EH (cell line): ENCODE results near the gene BBOX1.
A peak's percentile ranks its signal among the peaks of the same experiment; 100 is the strongest.

Experiments used
- DNase-seq: peaks from one replicate; pipeline ENCODE4 v3.0.0-alpha.2; 2015; ENCODE audit warnings: low read depth

Gene BBOX1

DNA sequence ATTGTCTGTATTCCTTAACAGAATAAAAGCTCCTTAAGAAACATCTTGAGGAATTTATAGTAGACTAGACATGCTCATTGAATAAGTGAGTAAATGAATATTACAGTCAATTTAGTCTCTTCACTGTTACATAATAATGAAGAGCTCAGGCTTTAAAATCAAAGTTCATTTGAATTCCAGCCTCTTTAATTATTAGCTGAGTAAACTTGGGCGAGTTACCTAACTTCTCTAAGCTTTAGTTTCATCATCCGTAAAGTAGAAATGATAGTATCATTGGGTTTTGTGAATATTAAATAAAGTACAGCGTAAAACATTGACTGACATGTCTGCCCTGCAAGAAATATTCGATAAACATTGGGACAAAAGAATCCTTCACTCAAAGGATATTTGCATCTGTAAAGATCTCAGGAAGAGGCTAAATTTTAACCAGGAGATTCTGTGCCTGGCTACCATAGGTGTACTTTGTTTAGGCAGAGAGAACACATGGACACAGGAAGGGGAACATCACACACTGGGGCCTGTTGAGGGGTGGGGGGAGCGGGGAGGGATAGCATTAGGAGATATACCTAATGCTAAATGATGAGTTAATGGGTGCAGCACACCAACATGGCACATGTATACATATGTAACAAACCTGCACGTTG is 15.2 kb upstream of the BBOX1 start:
- DNase-seq = no peak

DNA sequence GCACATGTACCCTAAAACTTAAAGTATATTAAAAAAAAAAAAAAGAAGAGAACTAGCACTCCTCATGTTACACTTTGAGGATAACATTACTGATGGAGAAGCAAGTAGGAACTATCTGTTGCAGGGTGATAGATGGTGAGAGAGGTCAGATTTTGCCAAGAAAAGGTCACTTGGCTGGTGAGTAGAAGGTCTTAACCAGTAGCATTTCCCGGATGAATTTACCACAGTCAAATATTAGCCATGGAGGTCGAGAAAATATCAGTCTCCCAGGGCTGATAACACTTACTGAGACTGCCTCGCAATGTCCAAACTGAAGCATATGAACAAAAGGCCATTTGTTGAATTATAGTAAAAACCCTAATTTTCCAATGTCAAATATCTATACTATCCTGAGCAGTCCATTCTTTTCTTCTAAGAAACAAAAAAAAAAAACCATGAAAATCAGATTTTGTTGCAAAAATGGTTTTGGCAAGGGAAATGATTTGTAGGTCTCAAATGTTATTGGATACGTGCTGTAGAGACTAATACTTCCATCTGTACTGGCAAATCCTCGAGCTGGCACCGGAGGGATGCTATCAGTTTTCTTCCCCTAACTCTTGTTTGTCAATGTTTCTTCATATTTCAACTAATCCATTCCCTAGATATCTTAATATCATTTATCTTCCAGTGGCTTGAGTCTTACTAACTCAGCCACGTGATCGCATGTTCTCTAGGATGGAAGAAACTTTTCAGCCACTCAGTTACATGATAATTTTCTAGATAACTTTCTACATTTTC is 14.5 kb upstream of the BBOX1 start:
- no peak for DNase-seq

DNA sequence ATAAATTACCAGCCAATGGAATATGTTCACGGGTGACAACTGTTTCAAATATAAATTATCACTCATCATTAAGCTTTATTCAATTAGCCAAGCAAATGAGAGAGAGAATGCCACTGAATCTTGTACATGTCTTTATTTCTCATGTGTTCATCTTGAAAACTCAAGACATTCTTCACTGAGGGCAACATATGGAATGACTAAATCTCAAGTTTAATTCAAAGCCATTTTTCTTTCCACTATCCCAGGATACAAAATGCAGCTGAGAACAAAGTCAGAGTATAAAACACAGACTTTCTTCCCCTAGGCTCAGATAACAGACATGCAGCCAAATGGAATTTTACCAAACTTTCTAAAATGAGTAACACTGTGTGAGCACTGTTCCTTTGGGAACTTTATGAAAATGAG is 12.1 kb upstream of the BBOX1 start:
- no peak for DNase-seq

DNA sequence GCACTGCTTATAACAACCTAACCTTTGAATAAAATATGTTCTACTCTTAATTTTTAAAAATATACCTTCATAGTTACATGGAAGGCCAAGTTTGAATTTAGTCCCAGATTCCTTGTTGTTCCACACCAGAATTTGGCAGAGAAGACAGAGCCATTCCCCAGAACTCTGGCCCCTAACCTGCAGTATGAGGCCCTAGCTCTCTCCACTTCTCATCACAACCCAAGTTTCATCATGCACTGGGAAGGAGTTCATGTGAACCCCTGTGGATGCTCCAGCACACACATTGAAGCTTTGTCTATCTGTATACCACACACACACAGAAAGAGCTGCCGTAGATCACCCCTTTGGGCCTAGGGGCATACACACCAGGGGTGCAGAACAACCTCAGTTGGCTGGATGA is 10.6 kb upstream of the BBOX1 start:
- DNase-seq = no peak

DNA sequence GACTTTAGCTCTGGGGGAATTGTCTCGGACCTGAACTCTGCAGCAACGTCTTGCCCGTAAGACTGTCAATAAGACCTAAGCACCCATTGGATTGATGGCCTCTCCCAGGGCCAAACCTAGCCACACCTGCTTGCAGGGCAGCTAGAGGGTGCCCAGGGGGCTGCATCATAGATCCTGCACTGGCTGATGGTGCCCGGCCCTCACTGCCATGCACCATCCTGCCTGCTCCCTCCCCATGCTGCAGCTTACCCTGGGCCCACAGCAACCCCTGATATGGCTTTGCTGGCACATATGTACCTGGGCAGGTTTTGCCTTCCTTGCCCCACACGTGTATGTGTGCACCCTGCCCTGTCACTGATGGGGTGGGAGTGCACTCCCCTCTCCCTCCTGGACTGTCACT is 8.9 kb upstream of the BBOX1 start:
- DNase-seq = no peak

DNA sequence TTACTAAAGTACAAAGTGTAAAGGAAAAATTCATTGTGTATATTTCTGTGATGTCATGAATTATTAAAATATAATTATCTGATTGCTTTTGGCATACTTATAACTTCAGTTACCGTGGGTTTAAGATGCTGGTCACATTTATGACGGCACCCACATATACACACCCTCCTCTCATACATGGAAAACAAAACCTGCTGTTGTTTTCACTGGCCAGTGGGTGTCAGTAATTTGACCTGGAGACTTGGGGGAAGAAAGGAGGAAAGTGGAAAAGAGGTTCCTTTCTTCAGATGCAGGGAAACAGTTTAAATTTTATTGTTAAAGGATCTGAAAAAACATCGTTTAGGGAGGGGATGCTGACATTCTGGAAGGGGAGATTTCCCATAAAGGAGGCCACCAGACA is 742 bp upstream of the BBOX1 start:
- no peak for DNase-seq

DNA sequence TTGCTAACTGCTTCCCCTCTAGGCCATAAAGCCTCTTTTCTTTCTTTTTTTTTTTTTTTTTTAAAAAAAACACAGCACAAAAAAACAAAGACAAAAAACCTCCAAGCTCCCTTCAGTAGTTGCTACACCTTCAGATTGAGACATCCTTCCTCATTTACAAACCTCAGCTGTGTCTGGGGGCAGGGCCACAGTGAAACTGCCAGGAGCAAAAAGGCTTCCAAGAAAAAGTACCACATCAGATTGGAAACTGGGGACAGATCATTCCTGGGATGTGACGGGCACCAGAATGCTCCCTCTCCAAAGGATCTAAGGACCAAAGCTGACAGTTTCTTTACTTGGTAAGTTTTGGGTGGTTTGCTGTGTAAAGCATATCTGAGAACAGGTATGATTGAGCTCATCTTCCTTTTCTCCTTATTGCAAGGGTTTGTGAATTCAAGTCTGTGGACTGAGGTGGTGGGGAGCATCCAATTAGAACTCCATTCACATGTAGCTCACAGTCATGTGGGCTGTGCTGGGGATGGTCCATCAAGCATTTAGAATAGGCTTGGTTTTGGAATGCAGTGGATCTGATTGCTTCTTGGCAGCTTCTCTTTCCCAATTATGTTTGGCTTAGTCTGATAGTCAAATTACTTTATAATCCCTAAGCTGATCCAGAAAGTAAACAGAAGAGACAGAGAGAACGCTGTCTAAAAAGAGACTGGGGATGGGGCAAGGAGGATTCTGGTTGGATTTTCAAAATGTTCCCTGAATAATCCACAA is 705 bp downstream of the BBOX1 start:
- DNase-seq = no peak

DNA sequence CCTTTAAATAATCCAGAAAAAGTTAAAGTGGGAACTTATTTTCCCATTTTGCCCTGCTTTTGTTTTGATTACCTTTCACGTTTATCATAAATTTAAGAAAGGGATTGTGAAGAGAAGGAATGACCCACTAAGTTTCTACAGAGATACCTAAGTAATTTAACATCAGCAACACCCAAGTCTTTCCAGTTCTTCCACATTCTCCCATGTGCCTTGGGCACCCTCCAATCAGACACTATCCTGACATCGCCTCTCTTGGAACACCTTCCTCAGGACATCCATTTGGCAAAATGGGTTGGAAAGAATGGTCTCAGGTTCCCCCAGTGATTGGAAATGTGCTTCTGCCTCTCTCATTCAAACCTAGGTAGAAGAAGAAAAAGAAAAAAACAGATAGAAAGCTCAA is 6.3 kb downstream of the BBOX1 start:
- no peak for DNase-seq

DNA sequence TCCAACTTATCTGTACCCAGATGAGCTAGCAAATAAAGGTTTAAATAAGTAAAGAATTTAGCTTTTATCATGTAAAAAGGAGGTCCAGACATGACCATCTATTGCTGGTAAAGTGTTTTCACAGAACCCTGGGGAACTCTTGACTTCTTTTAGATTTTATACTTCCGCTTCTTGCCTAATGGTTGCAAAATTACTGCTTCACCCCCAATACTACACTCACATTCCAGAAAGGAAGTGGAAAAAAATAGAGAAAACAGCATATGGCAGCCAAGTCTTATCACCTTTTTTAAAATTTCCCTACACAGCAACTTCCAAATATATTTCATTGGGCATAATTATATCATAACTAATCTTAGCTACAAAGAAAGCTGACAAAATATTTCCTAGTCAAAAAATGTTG is 12.1 kb downstream of the BBOX1 start:
- no peak for DNase-seq

DNA sequence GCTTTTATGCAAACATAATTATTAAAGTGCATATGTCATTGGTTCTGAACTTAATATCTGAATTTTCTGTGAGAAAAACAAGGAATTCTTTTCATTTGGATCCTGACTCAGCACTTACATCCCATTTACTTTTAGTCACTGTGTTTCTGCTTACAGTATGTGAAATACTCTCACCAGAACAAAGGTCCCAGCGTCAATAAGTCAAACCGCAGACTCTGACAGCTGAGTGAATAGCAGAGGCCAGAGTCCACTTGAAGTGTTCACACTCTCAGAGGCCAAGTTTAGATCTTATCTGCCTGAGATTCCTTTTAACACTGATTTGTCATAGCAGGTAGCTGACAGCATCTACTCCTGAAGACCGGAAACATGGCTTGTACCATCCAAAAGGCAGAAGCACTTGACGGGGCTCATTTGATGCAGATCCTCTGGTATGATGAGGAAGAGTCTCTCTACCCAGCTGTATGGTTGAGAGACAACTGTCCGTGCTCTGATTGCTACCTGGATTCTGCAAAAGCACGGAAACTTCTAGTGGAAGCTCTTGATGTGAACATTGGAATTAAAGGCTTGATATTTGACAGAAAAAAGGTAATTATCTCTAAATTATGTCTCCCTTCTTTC is 14.6 kb downstream of the BBOX1 start:
- peak; percentile 31 for DNase-seq

DNA sequence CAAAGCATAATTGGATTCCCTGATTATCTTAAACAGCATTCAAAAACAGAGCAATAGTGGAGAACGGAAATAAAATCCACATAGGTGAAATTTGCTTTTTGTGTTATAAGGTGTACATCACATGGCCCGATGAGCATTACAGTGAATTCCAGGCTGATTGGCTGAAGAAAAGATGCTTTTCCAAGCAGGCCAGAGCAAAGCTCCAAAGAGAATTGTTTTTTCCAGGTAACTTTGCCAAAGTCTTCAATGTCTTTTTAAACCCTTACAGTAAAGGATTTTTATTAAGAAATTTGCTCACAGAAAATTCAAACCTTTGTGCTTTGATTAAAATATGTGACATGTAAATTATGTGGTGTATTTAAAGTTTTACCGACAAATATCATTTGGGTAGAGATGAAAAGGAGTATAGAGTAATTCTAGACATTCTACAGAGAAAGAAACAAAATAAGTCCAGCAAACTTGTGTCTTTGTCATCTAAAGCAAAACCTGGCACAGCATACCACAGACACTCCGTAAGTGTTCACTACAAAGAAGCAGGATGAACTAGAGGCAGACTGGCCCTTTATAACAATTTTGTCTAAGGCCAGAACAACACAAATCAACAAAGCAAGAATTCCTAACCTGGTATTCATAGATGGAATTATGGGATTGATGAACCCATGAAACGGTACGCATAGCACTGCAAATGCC is 16.6 kb downstream of the BBOX1 start:
- DNase-seq = no peak

DNA sequence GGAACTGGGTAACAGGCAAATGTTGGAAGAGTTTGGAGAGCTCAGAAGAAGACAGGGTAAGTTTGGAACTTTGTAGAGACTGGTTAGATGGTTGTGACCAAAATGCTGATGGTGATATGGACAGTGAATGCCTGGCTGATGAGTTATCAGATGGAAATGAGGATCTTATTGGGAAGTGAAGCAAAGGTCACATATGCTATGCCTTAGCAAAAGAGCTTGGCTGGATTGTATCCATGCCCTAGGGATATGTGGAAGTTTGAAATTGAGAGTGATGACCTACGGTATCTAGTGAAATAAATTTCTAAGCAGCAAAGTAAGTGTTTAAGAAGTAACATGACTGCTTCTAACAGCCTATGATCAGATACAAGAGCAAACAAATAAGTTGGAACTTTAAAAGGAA is 17.8 kb downstream of the BBOX1 start:
- peak; percentile 91 for DNase-seq

DNA sequence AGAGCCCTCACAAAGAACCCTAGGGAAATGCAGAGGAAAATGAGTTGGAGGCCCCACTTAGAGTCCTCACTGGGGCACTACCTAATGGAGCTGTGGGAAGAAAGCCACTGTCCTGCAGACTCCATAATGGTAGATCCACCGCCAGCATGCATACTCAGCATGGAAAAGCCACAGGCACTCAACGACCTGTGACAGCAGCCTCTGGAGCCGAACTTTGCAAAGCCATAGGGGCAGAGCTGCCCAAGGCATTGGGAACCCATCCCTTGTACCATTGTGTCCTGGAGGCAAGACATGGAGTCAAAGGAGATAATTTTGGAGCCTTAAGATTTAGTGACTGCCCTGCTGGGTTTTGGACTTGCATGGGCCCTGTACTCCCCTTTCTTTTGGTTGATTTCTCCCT is 18.8 kb downstream of the BBOX1 start:
- DNase-seq = no peak

DNA sequence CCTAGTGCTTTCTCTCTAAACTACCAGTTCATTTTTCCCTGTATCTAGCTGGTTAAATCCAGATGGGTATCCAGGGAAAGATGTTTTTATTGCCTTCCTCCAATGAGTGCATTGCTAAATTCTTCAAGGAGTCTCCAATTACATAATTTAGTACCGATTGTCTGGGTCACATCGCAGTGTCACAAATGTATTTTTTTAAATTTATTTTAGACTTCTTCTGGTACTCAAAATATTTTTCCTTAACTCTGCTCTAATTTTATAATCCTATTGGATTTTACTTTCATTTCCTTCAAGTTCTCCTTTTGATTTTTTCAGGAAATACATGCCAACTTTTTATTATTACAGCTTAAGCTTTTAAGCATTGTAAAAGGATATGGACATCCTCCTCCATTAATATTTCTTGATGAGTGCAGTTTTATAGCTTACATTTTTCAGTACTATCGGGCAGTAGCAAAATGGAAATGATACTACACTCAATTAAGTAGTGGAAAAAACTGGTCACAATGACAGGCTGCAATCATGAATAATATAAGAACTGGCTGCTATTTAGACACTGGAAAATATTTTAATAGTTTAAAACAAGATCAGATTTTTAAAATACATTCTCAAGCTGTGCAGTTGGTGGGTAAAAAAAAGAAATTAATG is 20.3 kb downstream of the BBOX1 start:
- DNase-seq = no peak

DNA sequence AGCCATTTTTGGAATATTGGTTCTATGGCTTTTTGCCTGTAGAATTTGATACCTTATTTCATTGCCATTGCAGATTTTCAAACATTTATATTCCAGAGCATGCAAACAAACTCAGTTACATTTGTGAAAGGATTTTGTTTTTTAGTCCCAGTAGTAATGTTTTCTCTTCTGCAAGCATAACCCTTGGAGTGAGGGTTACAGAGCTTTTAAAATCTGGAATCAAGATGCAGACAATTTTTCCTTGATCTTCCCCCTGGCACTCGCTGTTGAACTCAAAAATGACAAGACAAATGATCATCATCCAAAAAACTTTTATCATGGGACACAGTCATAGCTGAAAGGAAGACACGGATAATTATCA is 20.8 kb downstream of the BBOX1 start:
- DNase-seq = no peak

DNA sequence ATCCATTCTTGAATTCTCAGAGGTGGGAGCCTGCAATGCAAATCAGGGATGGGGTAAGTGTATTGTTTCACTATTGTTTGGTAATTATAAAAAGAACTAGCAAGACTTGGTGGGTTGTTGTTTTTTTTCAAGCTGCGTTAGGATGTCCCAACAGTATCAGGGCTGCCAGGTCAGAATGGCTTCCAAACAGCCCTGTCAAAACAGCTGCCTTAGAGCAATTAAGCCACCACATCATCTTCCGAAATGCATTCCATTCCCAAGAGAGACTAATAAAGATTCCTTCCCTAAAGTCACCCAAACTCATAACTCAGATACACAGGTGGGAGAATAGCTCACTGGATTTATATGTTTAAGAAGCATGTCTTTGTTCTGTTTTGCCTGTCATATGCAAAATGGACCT is 23.5 kb downstream of the BBOX1 start:
- peak; percentile 45 for DNase-seq

DNA sequence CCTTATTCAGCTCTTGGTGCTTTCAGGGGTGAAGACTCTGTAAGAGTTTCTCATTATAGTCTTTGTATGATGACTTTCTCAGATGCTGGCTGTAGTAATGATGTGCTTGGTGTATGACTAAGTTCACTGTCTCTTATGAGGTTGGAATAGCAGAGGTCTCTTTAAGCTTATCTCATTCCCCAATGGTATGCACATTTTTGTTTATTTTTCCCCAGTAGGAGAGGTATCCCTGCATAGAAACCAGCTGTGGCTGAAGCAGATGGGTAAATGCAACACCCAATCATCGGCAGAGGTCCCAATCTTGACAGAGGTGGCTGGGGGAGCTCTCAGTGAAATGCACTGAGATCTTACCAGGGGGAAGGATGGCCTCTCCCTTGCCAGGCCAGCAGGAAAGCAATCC is 34.6 kb downstream of the BBOX1 start:
- peak; percentile 57 for DNase-seq

DNA sequence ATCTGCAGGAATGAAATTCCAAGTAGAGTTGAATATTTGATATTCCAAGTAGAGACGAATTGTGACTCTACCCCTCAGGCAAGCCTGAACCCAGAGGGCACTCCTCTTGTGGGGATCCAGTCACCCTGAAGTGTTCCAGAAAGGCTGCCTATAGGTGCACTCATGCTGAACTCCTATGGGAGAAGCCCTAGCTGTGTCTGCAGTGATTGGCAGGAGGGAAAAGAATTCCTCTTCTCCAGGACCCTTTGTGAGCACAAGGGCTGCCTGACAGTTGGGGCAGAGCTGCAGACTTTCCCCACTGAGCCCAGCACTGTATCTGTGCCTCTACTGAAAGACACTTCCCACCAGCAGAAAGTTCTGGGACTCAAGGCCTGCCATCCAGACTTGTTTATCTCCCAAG is 35.0 kb downstream of the BBOX1 start:
- no peak for DNase-seq

DNA sequence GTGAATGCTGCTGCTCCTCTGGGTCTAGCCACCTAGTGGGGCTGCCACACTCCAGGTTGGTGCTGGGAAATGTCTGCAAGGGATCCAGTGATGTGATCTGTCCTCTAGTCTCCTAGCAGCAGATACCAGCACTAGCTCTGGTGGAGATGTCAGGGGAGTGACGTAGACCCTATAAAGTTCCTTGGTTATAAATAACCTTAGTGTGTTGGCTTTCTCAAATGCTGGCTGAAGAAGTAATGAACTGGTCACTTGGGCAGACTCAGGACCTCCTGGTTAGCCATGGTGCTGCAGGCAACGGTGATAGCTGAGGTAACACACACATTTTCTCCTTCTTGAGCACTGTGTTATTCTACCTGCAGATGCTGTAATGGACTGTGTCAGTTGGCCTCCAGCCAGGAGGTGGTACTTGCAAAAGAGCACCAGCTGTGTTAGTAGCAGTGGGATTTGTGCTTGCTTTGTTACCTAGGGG is 35.5 kb downstream of the BBOX1 start:
- peak; percentile 43 for DNase-seq

DNA sequence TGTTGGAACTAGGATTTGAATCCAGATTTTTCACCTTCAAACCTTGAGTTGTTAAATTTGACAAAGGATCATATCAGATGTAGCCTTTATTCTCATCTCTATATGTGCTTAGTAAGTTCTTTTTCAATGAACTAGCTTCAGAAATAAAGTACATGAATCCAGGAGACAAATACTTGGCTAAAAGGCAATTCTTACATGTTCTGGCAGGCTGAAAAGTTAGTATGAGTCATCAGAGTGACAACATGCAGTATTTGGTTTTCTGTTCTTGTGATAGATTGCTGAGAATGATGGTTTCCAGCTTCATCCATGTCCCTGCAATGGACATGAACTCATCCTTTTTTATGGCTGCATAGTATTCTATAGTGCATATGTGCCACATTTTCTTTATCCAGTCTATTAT is 40.4 kb downstream of the BBOX1 start:
- peak; percentile 20 for DNase-seq

DNA sequence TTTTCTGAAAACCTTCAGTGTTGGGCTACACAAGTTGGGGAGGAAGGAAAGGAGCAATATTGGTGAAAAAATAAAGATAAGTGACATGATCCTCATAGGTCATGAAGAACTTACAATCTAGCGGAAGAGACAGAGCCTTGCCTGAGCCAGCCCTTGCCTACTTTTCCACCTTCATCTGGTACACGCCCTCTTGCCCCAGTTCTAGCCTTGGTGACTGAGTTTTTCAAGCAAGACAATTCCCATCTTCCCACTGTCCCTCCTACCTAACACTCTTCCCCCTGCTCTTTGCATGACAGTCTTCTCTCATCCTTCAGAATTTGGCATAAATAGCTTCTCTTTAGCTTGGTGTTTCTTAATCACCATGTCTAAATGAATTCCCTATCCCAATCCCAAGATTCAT is 42.6 kb downstream of the BBOX1 start:
- DNase-seq = no peak

DNA sequence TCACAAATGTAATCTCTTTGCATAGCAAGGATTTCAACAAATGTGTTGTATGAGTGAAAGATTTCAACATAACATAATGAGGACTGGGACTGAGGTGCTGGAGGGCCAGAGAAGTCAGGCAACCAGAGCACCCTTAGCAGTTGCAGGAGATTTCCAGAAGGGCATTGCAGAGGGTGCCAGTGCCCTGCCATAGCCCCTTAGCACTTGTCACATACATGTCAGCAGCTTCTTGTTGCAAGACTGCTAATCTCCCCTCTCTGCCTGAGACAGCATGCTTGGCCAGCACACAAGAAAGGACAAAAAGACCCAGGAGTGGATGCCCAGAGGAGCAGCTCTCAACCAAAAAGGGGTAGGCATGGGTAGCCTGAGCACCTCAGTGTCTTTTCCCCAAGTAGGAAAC is 43.2 kb downstream of the BBOX1 start:
- no peak for DNase-seq
